Stromal cell of bone marrow (primary cell): Measurements from ENCODE around the gene DPY30.
"Not testable (repeated sequence)": the region's sequence is repeated elsewhere in the genome, so short reads cannot be mapped to it uniquely, and the experiment has no call there.

Source experiments
- DNase-seq: peaks from one replicate; pipeline ENCODE4 v3.0.0-alpha.2; 2012; ENCODE audit warnings: low read depth

The DPY30 gene

DNA sequence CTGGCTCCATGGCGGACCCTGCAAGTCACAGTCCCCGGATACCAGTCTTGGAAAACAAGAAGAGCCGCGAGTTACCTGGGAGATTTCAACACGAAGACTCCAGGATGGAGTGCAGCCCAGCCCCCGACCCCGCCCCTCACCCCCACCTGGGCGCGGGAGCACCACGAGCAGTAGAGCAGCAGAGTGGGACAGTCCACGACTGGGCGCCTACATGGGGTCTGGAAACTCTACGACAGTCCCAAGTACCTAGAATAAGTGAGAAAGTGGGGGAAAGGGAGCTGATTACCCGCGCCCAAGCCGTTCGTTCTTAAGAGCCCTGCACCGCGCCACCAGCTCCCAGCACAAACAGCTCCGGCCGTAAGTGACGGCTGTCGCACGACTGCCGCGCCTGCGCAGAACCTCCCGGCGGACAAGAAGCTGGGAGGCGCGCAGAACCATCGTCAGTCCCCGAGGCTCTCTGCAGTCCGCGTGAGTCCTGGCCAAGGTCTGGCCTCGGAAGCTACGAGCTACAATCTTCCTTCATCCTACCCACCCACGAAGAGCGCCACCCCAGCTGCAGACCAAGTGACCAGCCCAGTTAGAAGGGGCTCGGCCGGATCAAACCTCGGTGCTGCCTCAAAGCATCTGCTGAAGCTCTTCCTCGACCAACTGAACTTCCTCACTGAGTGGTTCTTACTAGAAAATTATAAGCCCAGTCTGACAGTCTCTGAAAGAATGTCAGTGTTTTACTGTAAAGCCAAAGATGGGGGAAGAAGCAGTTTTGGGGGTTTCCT lies at the start of gene DPY30:
Gene DPY30 (minus strand): TSS at position 359 of the 773 bp plus-strand sequence. CDS start 349 bp downstream, at position 10.
- DNase-seq = peak; percentile 83

DNA sequence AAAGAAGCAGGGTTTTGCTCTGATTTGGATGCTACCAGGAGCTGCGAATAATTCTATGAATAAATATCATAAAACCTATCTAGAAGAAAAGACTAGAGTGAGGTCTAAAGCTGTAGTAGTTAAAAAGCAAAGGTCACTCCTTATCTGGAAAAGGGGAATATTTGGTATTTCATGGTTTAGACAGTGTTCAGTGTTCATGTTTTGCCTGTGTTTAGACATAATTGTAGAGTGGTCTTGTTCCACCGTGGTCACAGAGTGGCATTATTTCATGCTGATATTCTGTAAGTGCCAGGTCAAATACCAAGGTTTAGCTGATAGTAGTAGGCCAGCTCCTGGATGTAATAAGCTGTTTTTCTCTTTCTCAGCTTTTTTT lies 34.5 kb upstream of the DPY30 start:
- DNase-seq = no peak

DNA sequence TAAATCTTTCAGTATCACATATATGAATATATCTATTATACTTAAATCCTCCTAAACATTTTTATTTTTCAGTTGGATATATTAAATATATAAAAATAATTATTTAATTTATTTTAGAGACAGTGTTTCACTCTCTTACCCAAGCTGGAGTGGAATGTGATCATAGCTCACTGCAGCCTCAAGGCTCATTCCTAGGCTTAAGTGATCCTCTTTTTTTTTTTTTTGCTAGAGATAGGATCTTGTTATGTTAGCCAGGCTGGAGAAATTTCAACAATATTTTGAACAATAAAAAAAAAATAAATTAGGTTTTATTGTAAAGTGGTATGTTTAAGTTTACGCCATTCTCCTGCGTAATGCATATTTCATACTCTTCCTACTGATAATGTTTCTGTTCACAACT lies 27.9 kb upstream of the DPY30 start:
- DNase-seq = no peak

DNA sequence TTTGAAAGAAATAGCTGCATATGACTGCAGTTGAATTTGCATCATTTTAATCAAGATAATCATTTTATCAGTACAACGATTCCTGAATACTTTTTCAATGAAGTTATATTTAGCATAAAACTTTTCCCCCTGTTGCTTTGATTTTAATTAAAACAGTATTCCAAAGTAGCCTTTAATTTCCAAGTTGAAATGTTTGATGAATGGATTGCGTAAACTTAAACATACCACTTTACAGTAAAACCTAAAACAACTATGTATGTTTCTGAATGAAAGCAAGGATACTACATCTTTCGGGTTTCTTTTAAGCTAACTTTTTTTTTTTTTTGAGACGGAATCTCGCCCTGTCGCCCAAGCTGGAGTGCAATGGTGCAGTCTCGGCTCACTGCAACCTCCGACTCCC lies 25.1 kb upstream of the DPY30 start:
- DNase-seq = no peak

DNA sequence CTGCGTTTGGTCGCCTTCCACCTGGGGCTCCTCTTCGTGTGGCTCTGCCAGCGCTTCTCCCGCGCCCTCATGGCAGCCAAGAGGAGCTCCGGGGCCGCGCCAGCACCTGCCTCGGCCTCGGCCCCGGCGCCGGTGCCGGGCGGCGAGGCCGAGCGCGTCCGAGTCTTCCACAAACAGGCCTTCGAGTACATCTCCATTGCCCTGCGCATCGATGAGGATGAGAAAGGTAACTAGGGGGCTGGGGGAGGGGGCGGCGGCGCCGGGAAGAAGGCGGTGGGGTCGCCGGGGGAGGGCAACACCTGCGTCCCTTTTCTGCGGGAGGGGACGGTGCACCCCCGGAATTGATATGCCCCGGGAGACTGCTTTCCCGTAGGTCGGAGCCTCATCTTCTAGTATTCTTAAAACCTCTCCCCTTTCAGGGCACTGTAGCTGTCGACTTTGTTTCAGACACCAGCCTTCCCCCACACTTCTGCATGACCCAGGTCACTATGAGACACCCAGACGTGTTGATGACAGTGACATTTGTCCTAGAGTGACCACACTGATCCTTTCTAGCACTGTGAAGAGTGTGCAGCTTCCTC lies 24.5 kb upstream of the DPY30 start:
- no peak for DNase-seq

DNA sequence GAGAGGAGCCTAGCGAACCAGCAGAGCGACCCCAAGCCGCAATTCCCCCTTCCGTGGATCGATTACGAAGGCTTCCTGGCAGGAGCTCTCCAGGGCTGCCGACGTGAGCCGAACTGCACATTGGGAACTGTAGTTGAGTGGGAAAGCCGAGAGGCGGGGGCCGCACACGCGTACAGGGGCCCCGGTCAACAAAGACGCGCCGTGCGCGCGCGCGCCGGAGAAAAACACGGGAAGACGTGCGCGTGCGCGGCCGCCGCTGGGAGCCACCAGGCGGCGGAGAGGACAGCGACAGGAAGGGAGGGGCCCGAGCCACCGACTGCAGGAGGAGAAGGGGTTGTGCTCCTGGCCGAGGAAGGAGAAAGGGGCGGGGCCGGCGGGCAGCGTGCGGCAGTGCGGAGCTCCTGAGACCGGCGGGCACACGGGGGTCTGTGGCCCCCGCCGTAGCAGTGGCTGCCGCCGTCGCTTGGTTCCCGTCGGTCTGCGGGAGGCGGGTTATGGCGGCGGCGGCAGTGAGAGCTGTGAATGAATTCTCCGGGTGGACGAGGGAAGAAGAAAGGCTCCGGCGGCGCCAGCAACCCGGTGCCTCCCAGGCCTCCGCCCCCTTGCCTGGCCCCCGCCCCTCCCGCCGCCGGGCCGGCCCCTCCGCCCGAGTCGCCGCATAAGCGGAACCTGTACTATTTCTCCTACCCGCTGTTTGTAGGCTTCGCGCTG lies 23.9 kb upstream of the DPY30 start, which contains the start of gene SPAST:
Gene SPAST (plus strand): TSS at position 247 of the 711 bp plus-strand sequence. CDS start 276 bp downstream, at position 523.
- DNase-seq = peak; percentile 93

DNA sequence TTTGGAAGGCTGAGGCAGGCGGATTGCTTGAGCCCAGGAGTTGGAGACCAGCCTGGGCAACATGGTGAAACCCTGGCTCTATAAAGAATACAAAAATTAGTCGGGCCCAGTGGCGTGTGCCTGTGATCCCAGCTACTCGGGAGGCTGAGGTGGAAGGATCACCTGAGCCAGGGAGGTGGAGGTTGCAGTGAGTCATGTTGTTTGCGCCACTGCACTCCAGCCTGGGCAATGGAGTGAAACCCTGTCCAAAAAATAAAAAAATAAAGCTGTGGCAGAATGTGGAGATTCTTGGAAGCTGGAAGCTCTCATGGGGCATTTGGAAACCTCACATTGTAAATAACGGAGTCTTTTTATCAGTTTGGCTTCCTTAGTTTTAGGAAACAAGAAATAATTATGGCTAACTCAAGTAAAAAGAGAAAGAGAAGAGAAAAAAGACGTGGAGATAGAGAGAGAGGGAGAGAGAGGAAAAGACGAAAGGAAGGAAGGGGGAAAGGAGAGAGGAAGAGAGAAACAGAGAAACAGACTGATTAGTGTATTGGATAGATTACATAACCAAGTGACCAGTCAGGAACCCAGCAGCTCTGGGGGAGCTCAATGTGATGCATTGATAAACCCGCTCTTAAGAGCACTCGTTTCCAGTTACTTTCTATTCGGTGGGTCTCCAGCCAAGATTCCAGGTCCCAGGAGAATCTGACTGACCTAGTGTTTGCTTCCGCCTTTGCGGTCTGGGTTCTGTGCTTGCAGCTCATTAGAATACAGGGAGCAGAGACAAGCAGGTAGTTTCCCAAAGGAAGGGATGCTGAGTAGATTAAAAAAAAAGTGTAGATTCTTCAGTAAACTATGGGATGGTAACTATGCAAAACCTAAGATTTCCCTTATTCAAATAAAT lies 22.6 kb upstream of the DPY30 start:
- peak; percentile 61 for DNase-seq

DNA sequence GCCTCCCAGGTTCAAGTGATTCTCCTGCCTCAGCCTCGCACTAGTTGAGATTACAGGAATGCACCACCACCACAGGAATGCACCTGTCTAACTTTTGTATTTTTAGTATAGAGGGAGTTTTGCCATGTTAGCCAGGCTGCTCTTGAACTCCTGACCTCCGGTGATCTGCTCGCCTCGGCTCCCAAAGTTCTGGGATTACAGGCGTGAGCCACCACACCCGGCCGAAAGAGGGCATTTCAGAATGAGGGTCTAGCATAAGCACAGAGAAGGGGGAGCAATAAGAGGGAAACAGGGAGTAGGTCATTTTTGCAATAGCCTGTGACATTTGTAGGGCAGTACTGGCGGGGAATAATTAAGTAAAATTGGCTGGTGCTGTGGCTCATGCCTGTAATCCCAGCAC lies 21.8 kb upstream of the DPY30 start:
- DNase-seq = no peak

DNA sequence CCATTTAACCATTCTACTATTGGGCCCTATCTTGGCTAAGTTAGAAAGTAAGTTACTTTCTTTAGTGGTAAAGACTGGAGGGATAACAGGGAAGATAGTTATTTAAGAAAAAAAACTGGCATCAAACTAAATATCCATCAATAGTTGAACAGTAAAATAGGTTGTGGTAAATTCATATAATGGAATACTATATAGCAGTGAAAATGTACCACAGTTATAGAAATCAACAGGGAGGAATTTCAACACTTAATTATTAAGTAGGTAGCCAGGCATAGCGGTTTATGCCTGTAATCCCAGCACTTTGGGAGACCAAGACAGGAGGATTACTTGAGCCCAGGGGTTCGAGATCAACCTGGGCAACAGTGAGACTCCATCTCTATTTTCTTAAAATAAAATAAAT lies 20.7 kb upstream of the DPY30 start:
- DNase-seq = no peak

DNA sequence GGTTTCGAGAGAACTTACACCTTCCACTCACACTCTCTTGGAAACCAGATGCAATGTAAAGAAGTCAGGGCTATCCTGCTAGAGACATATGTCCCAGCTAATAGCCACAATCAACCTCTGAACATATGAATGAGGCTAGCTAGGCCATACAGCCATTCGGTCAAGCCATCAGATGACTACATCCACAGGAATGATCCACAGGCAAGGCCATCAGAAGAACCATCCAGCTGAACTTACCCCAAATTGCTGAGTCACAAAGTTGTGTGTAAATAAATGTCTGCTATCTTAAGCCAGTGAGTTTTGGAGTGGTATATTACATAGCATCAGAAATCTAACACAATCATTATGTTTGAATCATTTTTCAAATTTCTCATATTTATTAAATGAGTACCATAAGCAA lies 18.5 kb upstream of the DPY30 start:
- DNase-seq = no peak

DNA sequence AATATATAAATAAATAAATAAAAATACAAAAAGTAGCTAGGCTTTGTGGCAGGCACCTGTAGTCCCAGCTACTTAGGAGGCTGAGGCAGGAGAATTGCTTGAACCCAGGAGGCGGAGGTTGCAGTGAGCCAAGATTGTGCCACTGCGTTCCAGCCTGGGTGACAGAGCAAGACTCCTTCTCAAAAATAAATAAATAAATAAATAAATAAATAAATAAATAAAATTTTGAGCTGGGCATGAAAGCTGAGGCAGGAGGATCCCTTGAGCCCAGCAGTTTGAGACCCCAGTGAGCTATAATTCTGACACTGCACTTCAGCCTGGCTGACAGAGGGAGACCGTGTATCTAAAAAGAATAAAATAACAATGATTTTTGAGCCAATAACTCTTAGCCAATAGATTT lies 15.0 kb upstream of the DPY30 start:
- DNase-seq = not testable (repeated sequence)

DNA sequence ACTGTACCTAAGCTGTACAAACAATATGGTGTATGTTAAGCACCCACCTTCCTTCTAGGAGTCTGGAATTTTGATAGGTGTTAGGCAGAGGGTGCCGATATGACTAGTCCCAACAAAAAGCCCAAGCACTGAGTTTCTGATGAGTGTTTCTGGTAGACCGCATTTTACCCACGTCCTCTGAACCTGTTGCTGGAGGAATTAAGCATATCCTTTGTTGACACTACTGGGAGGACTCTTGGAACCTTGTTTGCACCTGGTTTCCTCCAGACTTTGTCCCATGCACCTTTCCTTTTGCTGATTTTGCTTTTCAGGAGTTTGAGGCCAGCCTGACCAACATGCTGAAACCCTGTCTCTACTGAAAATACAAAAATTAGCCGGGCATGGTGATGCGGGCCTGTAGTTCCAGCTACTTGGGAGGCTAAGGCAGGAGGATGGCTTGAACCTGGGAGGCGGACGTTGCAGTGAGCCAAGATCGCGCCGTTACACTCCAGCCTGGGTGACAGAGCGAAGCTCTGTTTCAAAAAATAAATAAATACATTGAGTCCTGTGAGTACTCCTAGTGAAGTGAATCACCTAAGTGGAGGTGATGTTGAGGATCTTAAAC lies 12.3 kb upstream of the DPY30 start:
- DNase-seq = no peak

DNA sequence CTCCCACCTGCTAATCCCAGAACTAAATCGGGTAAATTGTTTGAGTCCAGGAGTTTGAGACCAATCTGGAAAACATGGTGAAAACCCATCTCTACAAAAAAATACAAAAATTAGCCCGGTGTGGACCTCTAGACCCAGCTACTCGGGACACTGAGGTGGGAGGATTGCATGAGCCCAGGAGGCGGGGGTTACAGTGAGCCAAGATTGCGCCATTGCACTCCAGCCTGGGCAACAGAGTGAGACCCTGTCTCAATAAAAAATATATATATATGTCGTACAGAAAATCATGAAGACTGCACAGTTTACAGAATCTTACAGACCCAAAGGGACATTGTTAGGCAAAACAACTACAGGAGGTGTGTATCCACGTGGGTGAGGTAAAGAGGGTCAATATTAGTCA lies 4.0 kb upstream of the DPY30 start:
- no peak for DNase-seq

DNA sequence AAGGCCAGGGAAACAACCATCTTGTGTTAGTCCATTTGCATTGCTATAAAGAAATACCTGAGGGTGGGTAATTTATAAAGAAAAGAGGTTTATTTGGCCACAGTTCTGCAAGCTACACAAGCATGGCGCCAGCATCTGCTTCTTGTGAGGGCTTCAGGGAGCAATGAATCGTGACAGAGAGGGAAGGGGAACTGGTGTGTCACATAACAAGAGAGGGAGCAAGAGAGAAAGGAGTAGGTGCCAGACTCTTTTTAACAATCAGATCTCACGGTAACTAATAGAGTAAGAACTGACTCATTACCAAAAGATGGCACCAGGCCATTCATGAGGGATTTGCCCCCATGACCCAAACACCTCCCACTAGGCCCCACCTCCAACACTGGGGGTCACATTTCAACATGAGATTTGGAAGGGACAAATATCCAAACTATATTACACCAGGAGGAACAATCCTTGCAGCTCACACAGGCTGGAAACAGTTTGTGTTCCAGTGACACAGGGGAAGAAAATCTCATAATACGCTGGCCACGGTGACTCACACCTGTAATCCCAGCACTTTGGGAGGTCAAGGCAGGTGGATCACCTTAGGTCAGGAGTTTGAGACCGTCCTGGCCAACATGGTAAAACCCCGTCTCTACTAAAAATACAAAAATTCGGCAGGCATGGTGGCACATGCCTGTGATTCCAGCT lies 5.3 kb downstream of the DPY30 start:
- not testable (repeated sequence) for DNase-seq

DNA sequence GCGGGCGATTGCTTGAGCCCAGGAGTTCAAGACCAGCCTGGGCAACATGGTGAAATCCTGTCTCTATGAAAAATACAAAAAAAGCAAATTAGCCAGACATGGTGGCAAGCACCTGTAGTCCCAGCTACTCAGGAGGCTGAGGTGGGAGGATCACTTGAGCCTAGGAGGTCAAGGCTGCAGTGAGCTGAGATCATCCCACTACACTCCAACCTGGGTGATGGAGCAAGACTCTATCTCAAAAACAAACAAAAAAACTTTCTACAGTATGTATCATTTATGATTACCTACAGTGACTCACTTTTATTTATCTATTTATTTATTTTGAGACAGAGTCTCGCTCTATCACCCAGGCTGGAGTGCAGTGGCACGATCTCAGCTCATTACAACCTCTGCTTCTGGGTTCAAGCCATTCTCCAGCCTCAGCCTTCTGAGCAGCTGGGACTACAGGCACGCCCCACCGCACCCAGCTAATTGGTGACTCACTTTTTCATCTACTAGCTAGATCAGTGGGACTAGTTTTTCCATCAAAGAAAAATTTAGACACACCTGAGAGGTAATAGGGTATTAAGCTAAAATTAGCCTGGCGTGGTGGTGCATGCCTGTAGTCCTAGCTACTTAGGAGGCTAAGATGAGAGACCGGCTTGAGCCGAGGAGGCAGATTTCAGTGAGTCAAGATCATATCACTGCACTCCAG lies 20.7 kb downstream of the DPY30 start:
- DNase-seq = not testable (repeated sequence)

DNA sequence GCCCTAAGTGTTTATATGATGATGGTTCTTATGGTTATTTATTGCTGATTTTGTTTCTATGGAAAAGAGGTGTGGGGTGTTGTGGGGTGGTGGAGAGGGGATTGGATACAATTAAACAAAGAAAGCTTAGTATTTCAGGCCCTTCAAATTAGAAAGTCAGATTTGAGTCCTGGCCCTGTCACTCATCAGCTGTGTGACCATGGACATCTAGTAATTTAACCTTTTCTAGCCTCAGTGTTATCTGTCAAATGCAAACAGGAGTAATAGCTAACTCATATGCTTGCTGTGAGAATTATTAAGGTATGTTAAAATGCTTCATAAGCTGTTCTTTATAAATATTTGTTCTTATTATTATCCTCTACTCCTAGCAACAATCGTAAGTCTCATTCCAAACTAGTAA lies 26.7 kb downstream of the DPY30 start:
- no peak for DNase-seq

DNA sequence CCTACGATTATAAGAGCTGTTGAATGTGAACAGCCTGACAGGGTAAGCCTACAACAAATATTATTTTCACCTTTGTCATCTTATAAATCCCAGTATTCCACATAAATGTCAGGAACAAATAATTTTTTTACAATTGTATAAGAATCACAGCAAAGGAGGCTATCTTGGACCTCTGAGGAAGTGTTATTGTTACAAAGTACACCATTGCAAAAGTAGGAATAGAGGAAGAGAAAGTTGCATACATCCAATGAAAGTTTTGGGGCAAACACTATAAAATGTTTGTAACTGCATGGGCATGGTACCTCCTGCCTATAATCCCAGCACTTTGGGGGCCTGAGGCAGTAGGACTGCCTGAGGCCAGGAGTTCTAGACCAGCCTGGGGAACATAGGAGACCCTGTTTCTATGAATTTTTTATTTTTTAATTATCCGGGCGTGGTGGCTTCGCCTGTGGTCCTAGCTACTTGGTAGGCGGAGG lies 28.1 kb downstream of the DPY30 start:
- DNase-seq = no peak

DNA sequence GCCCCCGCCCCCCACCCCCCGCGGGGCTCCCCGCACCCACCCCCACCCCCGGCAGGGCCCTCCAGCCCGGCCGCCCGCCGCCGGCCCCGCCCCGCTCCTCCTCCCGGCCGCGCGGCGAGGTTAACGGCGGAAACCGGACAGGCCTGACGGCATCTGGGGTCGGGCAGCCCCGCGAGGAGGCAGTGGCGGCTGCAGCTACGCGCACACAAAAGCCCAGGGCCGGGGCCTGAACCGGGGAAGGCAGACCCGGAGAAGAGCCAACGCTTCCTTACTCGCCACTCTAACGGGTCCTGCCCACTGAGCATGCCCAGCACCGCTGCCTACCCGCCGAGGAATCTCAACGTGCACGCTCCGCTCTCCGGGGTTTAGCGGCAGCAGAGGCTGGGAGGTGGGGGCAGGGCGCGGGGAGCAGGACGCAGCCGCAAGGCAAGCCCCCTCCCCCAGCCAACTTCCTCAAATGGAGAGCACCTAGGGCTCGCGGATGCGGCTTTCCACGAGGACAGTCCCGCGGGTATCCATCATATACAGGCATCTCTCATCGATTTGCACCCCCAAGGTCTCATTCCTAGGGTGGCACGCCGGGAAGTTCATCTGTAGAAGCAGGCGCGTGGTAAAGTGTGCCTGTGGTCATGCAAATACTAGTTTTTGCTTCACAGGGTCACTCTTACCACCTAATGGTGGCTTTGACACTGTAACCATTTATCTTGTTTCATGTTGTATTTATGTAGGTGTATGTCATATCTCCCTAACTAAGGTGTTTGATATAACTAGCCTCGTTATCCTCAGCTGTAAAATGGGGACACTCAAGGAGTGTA lies 28.7 kb downstream of the DPY30 start, which contains the start of gene MEMO1:
Gene MEMO1 (minus strand): TSS at position 339 of the 815 bp plus-strand sequence. CDS start 761 bp downstream, outside the sequence.
- DNase-seq = peak; percentile 85

DNA sequence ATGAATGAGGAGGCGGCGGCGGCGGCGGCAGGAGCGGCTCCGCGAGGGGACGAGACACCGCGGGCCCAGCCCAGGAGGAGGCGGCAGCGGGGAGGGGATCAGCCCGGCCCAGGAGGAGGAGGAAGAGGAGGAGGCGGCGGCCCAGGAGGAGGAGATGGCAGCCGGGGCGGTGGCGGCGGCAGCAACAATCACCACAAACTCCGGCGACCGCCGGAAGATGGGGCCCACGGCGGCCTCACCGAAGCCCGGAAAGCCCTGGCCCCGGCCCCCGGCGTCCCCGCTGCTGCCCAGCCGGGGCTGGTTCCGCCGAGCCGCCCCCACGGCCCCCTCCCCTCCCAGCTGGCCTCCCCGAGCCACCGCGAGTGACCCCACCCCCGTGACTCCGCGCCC lies 29.3 kb downstream of the DPY30 start:
- not testable (repeated sequence) for DNase-seq
